GM23338 (cell line): ENCODE data around the gene FCRL3. TPM values are rescaled to one million over a fixed set of nuclear protein-coding genes. Genes with fewer than 3 reads are reported as not detected.

ENCODE experiments used
- ATAC-seq: fragments of 200-7000 bp; cut with Tn5 transposase; 3 replicates; pipeline ENCODE4 v1.9.1; 2020
- DNase-seq: peaks from one replicate; pipeline ENCODE4 v3.0.0-alpha.2; 2015; ENCODE audit warnings: low spot score
- H2AFZ ChIP-seq: fragments of 200-600 bp; sonication (generic); 2 replicates; pipeline ENCODE4 v1.8.0; 2016; ENCODE audit warnings: antibody characterized with exemption, mild to moderate bottlenecking, moderate library complexity
- H3F3A ChIP-seq: fragments of 200-600 bp; sonication (generic); replicated peaks from 2 replicates; pipeline ENCODE4 v1.8.0; 2017; ENCODE audit warnings: antibody characterized with exemption, mixed run types, low read depth
- H3K27ac ChIP-seq: fragments of 200-600 bp; sonication (generic); 2 replicates; pipeline ENCODE4 v1.6.1; 2016; ENCODE audit warnings: low read depth
- H3K27me3 ChIP-seq: fragments of 200-600 bp; sonication (generic); 2 replicates; pipeline ENCODE4 v1.8.0; 2016; ENCODE audit warnings: mild to moderate bottlenecking, mixed run types, moderate library complexity; ENCODE audit not compliant: insufficient read depth
- H3K36me3 ChIP-seq: fragments of 200-600 bp; sonication (generic); 2 replicates; pipeline ENCODE4 v1.8.0; 2016; ENCODE audit warnings: mild to moderate bottlenecking; ENCODE audit not compliant: insufficient read depth
- H3K4me1 ChIP-seq: fragments of 200-600 bp; sonication (generic); 2 replicates; pipeline ENCODE4 v1.8.0; 2016; ENCODE audit warnings: mild to moderate bottlenecking, moderate library complexity; ENCODE audit not compliant: insufficient read depth
- H3K4me2 ChIP-seq: fragments of 200-600 bp; sonication (generic); 2 replicates; pipeline ENCODE4 v1.7.1; 2017; ENCODE audit warnings: mixed run types
- H3K4me3 ChIP-seq: fragments of 200-600 bp; sonication (generic); 2 replicates; pipeline ENCODE4 v1.6.1; 2016; ENCODE audit warnings: mixed run types
- H3K79me2 ChIP-seq: fragments of 200-600 bp; sonication (generic); replicated peaks from 2 replicates; pipeline ENCODE4 v1.8.0; 2017; ENCODE audit warnings: mild to moderate bottlenecking; ENCODE audit not compliant: insufficient read depth
- H3K9me2 ChIP-seq: fragments of 200-600 bp; sonication (generic); 2 replicates; pipeline ENCODE4 v1.8.0; 2017; ENCODE audit not compliant: insufficient read depth
- H4K20me1 ChIP-seq: fragments of 200-600 bp; sonication (generic); replicated peaks from 2 replicates; pipeline ENCODE4 v1.8.0; 2017; ENCODE audit warnings: mild to moderate bottlenecking; ENCODE audit not compliant: insufficient read depth
- H3K27ac Mint-ChIP-seq: 2 replicates; pipeline ENCODE4 v1.8.0; 2020; ENCODE audit warnings: inconsistent platforms, mild to moderate bottlenecking, moderate library complexity, mixed read lengths
- H3K27me3 Mint-ChIP-seq: 3 replicates; pipeline ENCODE4 v1.8.0; 2022; ENCODE audit warnings: low read depth, mild to moderate bottlenecking, moderate library complexity, mixed read lengths, inconsistent platforms; ENCODE audit not compliant: insufficient read depth, poor library complexity
- H3K36me3 Mint-ChIP-seq: 3 replicates; pipeline ENCODE4 v1.8.0; 2021; ENCODE audit warnings: low read depth, mild to moderate bottlenecking, inconsistent platforms, moderate library complexity, mixed read lengths
- H3K4me1 Mint-ChIP-seq: 3 replicates; pipeline ENCODE4 v1.8.0; 2020; ENCODE audit warnings: mild to moderate bottlenecking, inconsistent platforms, mixed read lengths
- H3K4me3 Mint-ChIP-seq: 3 replicates; pipeline ENCODE4 v1.8.0; 2021; ENCODE audit warnings: moderate library complexity, mild to moderate bottlenecking, inconsistent platforms, mixed read lengths
- H3K9me3 Mint-ChIP-seq: 3 replicates; pipeline ENCODE4 v1.8.0; 2020; ENCODE audit warnings: moderate library complexity, mild to moderate bottlenecking, inconsistent platforms, mixed read lengths
- CREB1 ChIP-seq: fragments of 250-450 bp; sonication (Bioruptor Pico); IDR thresholded peaks from 2 replicates; pipeline ENCODE4 v1.5.0; 2020; ENCODE audit warnings: low read depth, mild to moderate bottlenecking, moderate library complexity
- NANOG ChIP-seq: IDR thresholded peaks from 2 replicates; pipeline ENCODE4 v1.6.1; 2016; ENCODE audit warnings: antibody characterized with exemption, borderline replicate concordance
- STAT1 ChIP-seq: IDR thresholded peaks from one replicate; pipeline ENCODE4 v1.6.1; 2016; ENCODE audit warnings: antibody characterized with exemption; ENCODE audit not compliant: unreplicated experiment
- ZNF331 ChIP-seq: fragments of 250-450 bp; sonication (Bioruptor Pico); IDR thresholded peaks from 2 replicates; pipeline ENCODE4 v1.5.0; 2020; ENCODE audit warnings: low read depth, mild to moderate bottlenecking, moderate library complexity
- polyA plus RNA-seq: library from polyadenylated mRNA; unstranded; fragments of >200 nt; fragmentation: Nextera tagmentation; extraction: Ambion mirVana; gene quantifications from 2 replicates; pipeline ENCODE4 v1.2.1, GENCODE V29; 2016
- total RNA-seq: library from RNA; depleted of rRNA; stranded (reverse); fragments of >200 nt; shearing (Covaris generic); gene quantifications from 2 replicates; pipeline ENCODE4 v1.2.3, GENCODE V29; 2014
- TF ChIP-seq, protein P1 (sequence below): IDR thresholded peaks from 2 replicates; pipeline ENCODE4 v1.6.1; 2016; ENCODE audit warnings: antibody characterized with exemption
- TF ChIP-seq, protein P2 (sequence below): fragments of 250-450 bp; sonication (Bioruptor Pico); IDR thresholded peaks from 2 replicates; pipeline ENCODE4 v1.5.0; 2020; ENCODE audit warnings: mild to moderate bottlenecking, moderate library complexity
- TF ChIP-seq, protein P3 (sequence below), 2 experiments: fragments of 200-600 bp in 1 of 2; sonication (generic) in 1 of 2; conservative IDR thresholded peaks; 2 replicates each; pipeline versions ENCODE4 v1.5.1 to v1.6.1; 2016 to 2017; ENCODE audit warnings: antibody characterized with exemption in 2 of 2, low read depth in 2 of 2, mild to moderate bottlenecking in 2 of 2, moderate library complexity in 1 of 2

FCRL3 gene
- total and polyA plus RNA-seq, 2 experiments from 2014 or later = not detected

DNA sequence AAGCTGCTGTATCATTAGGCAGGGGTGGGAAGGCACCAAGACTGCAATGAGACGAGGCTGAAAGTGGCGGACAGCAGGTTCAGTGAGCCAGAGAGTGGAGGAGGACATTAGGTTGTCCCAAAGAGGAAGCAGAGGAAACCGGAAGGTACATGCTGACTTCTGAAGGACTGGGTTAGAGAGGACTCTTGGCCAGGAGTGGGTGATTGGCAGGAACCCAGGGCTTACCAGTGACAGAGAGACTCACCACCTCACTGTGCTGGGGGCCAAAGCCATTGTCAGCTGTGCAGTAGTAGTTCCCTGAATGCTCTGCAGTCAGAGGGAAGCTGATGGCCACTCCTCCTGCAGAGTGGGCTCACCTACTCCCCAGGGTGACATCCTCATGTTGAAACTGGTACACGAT lies 60.8 kb downstream of the FCRL3 start (continued):
- TF ChIP-seq ZNF331 (CRISPR knock-in tag) (no peak), NANOG (no peak), STAT1 (no peak)
- TF ChIP-seq, protein P1, sequence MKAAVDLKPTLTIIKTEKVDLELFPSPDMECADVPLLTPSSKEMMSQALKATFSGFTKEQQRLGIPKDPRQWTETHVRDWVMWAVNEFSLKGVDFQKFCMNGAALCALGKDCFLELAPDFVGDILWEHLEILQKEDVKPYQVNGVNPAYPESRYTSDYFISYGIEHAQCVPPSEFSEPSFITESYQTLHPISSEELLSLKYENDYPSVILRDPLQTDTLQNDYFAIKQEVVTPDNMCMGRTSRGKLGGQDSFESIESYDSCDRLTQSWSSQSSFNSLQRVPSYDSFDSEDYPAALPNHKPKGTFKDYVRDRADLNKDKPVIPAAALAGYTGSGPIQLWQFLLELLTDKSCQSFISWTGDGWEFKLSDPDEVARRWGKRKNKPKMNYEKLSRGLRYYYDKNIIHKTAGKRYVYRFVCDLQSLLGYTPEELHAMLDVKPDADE = no peak
- TF ChIP-seq, protein P2, sequence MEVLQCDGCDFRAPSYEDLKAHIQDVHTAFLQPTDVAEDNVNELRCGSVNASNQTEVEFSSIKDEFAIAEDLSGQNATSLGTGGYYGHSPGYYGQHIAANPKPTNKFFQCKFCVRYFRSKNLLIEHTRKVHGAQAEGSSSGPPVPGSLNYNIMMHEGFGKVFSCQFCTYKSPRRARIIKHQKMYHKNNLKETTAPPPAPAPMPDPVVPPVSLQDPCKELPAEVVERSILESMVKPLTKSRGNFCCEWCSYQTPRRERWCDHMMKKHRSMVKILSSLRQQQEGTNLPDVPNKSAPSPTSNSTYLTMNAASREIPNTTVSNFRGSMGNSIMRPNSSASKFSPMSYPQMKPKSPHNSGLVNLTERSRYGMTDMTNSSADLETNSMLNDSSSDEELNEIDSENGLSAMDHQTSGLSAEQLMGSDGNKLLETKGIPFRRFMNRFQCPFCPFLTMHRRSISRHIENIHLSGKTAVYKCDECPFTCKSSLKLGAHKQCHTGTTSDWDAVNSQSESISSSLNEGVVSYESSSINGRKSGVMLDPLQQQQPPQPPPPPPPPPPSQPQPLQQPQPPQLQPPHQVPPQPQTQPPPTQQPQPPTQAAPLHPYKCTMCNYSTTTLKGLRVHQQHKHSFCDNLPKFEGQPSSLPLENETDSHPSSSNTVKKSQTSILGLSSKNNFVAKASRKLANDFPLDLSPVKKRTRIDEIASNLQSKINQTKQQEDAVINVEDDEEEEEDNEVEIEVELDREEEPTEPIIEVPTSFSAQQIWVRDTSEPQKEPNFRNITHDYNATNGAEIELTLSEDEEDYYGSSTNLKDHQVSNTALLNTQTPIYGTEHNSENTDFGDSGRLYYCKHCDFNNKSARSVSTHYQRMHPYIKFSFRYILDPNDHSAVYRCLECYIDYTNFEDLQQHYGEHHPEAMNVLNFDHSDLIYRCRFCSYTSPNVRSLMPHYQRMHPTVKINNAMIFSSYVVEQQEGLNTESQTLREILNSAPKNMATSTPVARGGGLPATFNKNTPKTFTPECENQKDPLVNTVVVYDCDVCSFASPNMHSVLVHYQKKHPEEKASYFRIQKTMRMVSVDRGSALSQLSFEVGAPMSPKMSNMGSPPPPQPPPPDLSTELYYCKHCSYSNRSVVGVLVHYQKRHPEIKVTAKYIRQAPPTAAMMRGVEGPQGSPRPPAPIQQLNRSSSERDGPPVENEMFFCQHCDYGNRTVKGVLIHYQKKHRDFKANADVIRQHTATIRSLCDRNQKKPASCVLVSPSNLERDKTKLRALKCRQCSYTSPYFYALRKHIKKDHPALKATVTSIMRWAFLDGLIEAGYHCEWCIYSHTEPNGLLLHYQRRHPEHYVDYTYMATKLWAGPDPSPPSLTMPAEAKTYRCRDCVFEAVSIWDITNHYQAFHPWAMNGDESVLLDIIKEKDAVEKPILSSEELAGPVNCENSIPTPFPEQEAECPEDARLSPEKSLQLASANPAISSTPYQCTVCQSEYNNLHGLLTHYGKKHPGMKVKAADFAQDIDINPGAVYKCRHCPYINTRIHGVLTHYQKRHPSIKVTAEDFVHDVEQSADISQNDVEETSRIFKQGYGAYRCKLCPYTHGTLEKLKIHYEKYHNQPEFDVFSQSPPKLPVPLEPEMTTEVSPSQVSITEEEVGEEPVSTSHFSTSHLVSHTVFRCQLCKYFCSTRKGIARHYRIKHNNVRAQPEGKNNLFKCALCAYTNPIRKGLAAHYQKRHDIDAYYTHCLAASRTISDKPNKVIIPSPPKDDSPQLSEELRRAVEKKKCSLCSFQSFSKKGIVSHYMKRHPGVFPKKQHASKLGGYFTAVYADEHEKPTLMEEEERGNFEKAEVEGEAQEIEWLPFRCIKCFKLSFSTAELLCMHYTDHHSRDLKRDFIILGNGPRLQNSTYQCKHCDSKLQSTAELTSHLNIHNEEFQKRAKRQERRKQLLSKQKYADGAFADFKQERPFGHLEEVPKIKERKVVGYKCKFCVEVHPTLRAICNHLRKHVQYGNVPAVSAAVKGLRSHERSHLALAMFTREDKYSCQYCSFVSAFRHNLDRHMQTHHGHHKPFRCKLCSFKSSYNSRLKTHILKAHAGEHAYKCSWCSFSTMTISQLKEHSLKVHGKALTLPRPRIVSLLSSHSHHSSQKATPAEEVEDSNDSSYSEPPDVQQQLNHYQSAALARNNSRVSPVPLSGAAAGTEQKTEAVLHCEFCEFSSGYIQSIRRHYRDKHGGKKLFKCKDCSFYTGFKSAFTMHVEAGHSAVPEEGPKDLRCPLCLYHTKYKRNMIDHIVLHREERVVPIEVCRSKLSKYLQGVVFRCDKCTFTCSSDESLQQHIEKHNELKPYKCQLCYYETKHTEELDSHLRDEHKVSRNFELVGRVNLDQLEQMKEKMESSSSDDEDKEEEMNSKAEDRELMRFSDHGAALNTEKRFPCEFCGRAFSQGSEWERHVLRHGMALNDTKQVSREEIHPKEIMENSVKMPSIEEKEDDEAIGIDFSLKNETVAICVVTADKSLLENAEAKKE (CRISPR knock-in tag) = no peak

DNA sequence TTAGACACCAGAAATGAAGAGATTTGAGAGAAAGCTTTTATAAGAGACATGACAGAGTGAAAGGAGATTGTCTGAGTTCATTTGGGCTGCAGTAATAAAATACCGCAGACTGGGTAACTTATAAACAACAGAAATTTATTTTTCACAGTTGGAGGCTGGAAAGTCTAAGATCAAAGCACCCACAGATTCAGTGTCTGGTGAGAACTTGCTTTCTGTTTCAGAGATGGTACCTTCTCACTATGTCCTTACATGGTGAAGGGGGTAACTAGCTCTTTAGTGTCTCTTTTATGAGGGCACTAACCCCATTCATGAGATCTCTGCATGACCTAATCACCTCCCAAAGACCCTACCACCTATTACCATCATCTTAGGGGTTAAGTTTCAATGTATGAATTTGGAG lies 71.8 kb downstream of the FCRL3 start:
- Mint-ChIP-seq H3K4me1 (no peaks in the 10 kb centered on the region; the same call in 2 of the 3 replicates), H3K27ac (no peak overlapping the region), H3K9me3 (no peaks in the 10 kb centered on the region), H3K36me3 (no peaks in the 10 kb centered on the region), H3K27me3 (no peaks in the 10 kb centered on the region), H3K4me3 (no peak overlapping the region)
- Histone ChIP-seq H4K20me1 (no peaks in the 10 kb centered on the region), H3K27me3 (no peaks in the 10 kb centered on the region), H3K27ac (no peak overlapping the region), H3K9me2 (peaks cover 8% of the 10 kb centered on the region; the same call in 1 of the 2 replicates), H3K4me3 (no peak overlapping the region), H3K79me2 (no peaks in the 10 kb centered on the region), H3K4me1 (no peaks in the 10 kb centered on the region), H2AFZ (no peak overlapping the region), H3K4me2 (no peak overlapping the region), H3K36me3 (no peaks in the 10 kb centered on the region), H3F3A (no peaks in the 10 kb centered on the region)
- ATAC-seq (no peak), DNase-seq (no peak)
- TF ChIP-seq, protein P3, sequence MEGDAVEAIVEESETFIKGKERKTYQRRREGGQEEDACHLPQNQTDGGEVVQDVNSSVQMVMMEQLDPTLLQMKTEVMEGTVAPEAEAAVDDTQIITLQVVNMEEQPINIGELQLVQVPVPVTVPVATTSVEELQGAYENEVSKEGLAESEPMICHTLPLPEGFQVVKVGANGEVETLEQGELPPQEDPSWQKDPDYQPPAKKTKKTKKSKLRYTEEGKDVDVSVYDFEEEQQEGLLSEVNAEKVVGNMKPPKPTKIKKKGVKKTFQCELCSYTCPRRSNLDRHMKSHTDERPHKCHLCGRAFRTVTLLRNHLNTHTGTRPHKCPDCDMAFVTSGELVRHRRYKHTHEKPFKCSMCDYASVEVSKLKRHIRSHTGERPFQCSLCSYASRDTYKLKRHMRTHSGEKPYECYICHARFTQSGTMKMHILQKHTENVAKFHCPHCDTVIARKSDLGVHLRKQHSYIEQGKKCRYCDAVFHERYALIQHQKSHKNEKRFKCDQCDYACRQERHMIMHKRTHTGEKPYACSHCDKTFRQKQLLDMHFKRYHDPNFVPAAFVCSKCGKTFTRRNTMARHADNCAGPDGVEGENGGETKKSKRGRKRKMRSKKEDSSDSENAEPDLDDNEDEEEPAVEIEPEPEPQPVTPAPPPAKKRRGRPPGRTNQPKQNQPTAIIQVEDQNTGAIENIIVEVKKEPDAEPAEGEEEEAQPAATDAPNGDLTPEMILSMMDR (conservative IDR thresholded peaks at IDR 0.05; ENCODE audit: low read depth in 2 of 2) = no peak
- TF ChIP-seq CREB1 (no peak), STAT1 (no peak)
- TF ChIP-seq, protein P2 (CRISPR knock-in tag) = no peak
